NCI-H226 (cell line): ENCODE results near the gene KCNK17.

Experiments
- DNase-seq: peaks from one replicate; pipeline ENCODE4 v3.0.0-alpha.2; 2015

Gene KCNK17

DNA sequence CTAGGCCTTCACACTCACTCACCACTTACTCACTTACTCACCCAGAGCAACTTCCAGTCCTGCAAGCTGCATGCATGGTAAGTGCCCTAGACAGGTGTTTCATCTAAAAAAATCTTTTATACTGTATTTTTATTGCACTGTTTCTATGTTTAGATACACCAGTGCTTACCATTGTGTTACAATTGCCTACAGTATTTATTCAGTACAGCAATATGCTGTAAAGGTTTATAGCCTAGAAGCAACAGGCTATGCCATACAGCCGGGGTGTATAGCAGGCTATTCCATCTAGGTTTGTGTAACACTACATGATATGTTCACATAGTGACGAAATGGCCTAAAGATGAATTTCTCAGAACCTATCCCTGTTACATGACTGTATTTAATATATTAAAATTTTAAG lies 47.8 kb downstream of the KCNK17 start:
- no peak for DNase-seq

- DNase-seq = no peak
Observed at GRCh38 chr6:39263303-39264037, 50.7 kb downstream of the KCNK17 start.

DNA sequence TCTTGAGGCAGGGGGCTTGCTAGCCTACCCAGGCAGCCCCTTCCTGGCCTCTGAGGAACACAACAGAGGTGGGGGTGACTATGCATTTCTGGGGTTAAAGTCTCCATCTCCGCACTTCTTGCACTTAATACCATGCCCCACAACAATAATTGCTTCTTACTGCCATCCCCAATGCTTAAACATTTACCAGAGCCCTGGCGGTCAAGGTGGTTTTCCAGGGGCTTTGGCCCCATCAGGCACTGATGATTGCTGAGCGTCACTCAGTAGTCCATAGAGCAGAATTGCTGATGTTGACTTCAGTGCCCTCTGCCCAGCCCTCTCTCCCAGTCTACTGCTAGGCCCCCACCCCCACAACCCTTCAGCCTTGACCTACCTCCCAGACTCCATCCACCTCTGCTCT lies 52.5 kb downstream of the KCNK17 start:
- no peak for DNase-seq

GRCh38 chr6:39260953-39261352 lies 53.3 kb downstream of the KCNK17 start:
- DNase-seq = no peak

- DNase-seq = no peak
Observed at GRCh38 chr6:39260456-39260855, 53.8 kb downstream of the KCNK17 start.

GRCh38 chr6:39256294-39256940 lies 57.8 kb downstream of the KCNK17 start:
- DNase-seq = no peak

DNA sequence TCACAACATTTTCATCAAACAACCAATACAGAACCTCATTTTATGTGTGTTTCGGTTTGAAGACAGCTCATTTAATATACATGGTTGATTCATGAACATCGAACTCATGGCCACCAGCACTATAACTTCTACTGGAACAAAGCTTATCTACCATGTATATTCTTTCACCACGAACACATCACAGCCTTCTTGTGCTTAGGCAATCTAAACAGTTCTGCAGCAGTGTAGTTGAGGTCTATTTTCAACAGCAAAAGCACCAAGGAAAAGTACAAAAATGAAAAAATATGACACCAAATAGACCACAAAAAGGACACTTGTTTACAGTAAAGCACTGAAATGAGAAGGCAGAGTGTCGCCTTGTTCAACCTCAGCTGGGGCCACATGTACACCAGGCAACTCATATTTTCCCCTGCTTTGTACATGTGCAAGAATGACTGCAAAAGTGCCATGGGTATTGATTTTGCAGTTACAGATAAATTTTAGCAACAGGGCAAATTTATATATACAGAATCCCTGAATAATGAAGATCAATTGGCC lies 59.2 kb downstream of the KCNK17 start:
- DNase-seq = no peak

- no peak for DNase-seq
Observed at GRCh38 chr6:39251406-39251805, 62.8 kb downstream of the KCNK17 start.

DNA sequence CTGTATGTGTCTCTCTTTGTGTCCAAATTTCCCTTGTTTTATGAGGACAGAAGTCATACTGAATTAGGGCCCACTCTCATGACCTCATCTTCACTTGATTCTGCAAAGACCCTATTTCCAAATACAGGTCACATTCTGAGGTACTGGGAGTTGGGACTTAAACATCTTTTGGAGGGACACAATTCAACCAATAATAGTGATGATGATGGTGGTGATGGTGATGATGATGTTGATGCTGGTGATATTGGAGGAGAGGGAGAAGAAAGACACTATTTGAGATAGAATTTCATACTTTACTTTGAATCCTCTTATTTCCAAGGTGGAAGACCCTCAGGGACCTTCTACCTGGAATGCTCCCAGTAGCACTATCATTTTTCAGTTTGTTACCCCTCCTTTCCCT lies 63.7 kb downstream of the KCNK17 start:
- no peak for DNase-seq

DNA sequence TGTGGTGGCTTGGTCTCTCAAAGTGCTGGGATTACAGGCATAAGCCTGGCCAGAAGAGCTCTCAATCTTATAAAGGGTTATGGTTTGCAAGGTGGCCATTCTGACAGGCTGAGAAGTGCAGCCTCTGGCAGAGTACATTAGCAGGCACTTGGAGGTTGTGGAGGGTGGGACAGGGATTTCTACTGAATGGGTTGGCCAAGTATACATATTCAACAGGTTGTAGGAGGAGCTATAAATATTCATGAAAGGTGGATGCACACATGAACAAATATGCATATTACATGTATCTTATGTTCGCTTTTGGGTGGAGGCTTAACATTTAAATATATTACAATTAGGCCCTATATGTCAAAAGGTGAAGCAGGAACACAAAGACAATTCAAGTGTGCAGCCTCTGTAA lies 64.9 kb downstream of the KCNK17 start:
- DNase-seq = no peak
